ENCODE results near the gene CMSS1. TPM values are rescaled to one million over a fixed set of nuclear protein-coding genes. Genes with fewer than 3 reads are reported as not detected.

Gene CMSS1
- total RNA-seq, 1 experiment from 2014 or later = 98.6 TPM

GRCh38 chr3:99978221-99978620 is 160.6 kb downstream of the CMSS1 start:
- H3K4me3 ChIP-seq (ENCODE audit: low read depth, low read length, poor library complexity, severe bottlenecking) = no peak overlapping the region
- no peak for DNase-seq (ENCODE audit: low spot score)
- no peak for TF ChIP-seq CTCF (conservative IDR thresholded peaks at IDR 0.05; ENCODE audit: low read depth, low read length)
- no peaks in the 10 kb centered on the region for H3K36me3 ChIP-seq (ENCODE audit: insufficient read depth, low read length, poor library complexity, severe bottlenecking)
- no peaks in the 10 kb centered on the region for H3K9me3 ChIP-seq (ENCODE audit: low read depth, low read length, poor library complexity, severe bottlenecking)
- intact Hi-C loops (cut with micrococcal nuclease; ENCODE audit: unreplicated experiment) = no loop called here
- no peaks in the 10 kb centered on the region for H3K27me3 ChIP-seq (replicated peaks; ENCODE audit: insufficient read depth, low read depth, low read length, poor library complexity)
- no peak overlapping the region for H3K27ac ChIP-seq (ENCODE audit: low read depth, low read length, poor library complexity, severe bottlenecking)
- POLR2A ChIA-PET (ENCODE audit: low non-redundant PET) = no interaction called here
- BruUV-seq (replicated peaks) = no TSS peak
- no peaks in the 10 kb centered on the region for H3K4me1 ChIP-seq (ENCODE audit: insufficient read depth, low read length, poor library complexity, severe bottlenecking)
- CTCF ChIA-PET = no interaction called here

DNA sequence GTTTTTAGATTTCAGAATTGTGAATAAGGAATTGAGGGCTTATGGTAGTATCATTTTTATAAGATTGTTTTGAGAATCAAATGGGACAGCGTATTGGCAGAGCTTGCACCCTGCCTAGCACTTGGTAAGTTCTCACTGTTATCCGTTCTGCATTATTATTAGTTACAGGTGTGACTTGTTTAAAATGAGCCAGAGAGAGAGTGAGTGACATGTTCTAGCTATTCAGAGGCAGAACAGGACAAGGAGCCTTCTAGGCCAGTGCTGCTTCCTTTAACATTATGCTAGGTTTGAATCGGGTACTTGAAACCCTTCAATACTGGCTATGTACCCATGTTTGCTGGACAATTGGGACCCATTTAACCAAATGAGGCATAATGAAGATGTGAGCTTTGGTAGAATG is 162.9 kb downstream of the CMSS1 start:
- CTCF ChIA-PET = interaction anchor here (0.6 kb wide), 1 partner anchor 249 kb away, joined by 7 read pairs; no protein-coding TSS in a partner anchor
- intact Hi-C loops (cut with micrococcal nuclease; ENCODE audit: unreplicated experiment) = no loop called here

DNA sequence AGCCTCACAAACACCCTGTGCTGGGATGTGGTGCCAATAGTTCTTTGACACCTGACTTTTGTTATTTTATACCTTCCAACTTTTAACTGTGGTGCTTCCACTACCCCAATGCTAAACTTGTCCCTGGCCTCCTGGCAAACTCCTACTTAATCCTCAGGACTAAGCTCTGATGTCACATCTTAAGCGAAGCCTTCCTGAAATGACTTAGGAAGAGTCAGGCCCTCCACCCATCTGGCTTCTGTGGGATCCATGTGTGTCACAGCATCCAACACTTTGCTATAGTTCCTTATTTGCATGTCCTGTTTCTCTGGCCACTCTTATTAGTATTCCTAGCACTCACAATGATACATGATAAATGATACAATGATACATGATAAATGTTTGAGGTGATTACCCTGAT is 163.5 kb downstream of the CMSS1 start:
- no peaks in the 10 kb centered on the region for H3K9me3 ChIP-seq (ENCODE audit: low read depth, low read length, poor library complexity, severe bottlenecking)
- TF ChIP-seq CTCF (conservative IDR thresholded peaks at IDR 0.05; ENCODE audit: low read depth, low read length) (no peak), EZH2 (IDR thresholded peaks at IDR 0.05; ENCODE audit: borderline replicate concordance, low read depth, low read length, poor library complexity, severe bottlenecking) (no peak)
- CTCF ChIA-PET = interaction anchor here (0.6 kb wide), 1 partner anchor 248 kb away, joined by 7 read pairs; no protein-coding TSS in a partner anchor
- no peak overlapping the region for H3K27ac ChIP-seq (ENCODE audit: low read depth, low read length, poor library complexity, severe bottlenecking)
- no TSS peak for BruUV-seq (replicated peaks)
- intact Hi-C loops (cut with micrococcal nuclease; ENCODE audit: unreplicated experiment) = no loop called here
- H3K36me3 ChIP-seq (ENCODE audit: insufficient read depth, low read length, poor library complexity, severe bottlenecking) = no peaks in the 10 kb centered on the region
- no peak overlapping the region for H3K4me3 ChIP-seq (ENCODE audit: low read depth, low read length, poor library complexity, severe bottlenecking)
- H3K27me3 ChIP-seq (replicated peaks; ENCODE audit: insufficient read depth, low read depth, low read length, poor library complexity) = no peaks in the 10 kb centered on the region
- DNase-seq (ENCODE audit: low spot score) = no peak
- no peaks in the 10 kb centered on the region for H3K4me1 ChIP-seq (ENCODE audit: insufficient read depth, low read length, poor library complexity, severe bottlenecking)
- POLR2A ChIA-PET (ENCODE audit: low non-redundant PET) = no interaction called here

More for the DNA sequence above, 162.9 kb downstream of the CMSS1 start:
- DNase-seq (ENCODE audit: low spot score) = no peak
- Histone ChIP-seq H3K4me1 (ENCODE audit: insufficient read depth, low read length, poor library complexity, severe bottlenecking) (no peaks in the 10 kb centered on the region), H3K27ac (ENCODE audit: low read depth, low read length, poor library complexity, severe bottlenecking) (no peak overlapping the region), H3K9me3 (ENCODE audit: low read depth, low read length, poor library complexity, severe bottlenecking) (no peaks in the 10 kb centered on the region), H3K4me3 (ENCODE audit: low read depth, low read length, poor library complexity, severe bottlenecking) (no peak overlapping the region), H3K36me3 (ENCODE audit: insufficient read depth, low read length, poor library complexity, severe bottlenecking) (no peaks in the 10 kb centered on the region), H3K27me3 (replicated peaks; ENCODE audit: insufficient read depth, low read depth, low read length, poor library complexity) (no peaks in the 10 kb centered on the region)
- POLR2A ChIA-PET (ENCODE audit: low non-redundant PET) = no interaction called here
- TF ChIP-seq CTCF (conservative IDR thresholded peaks at IDR 0.05; ENCODE audit: low read depth, low read length) = no peak
- TF ChIP-seq EZH2 (IDR thresholded peaks at IDR 0.05; ENCODE audit: borderline replicate concordance, low read depth, low read length, poor library complexity, severe bottlenecking) = no peak
- no TSS peak for BruUV-seq (replicated peaks)

Measured in A673 (cell line).